ENCODE measurements around the gene TMEM186.

GRCh38 chr16:8846401-8846932 is 49.0 kb upstream of the TMEM186 start:
- no peak for TF ChIP-seq CTCF (conservative IDR thresholded peaks at IDR 0.05; ENCODE audit: low read depth, low read length)
- TF ChIP-seq MXI1 (IDR thresholded peaks at IDR 0.05; ENCODE audit: borderline replicate concordance, low read depth, low read length) = no peak
- no peak for TF ChIP-seq POLR2A (IDR thresholded peaks at IDR 0.05; ENCODE audit: low read depth, low read length)
- no peak for TF ChIP-seq ELK1 (IDR thresholded peaks at IDR 0.05; ENCODE audit: borderline replicate concordance, low read depth, low read length)
- no peak for TF ChIP-seq CEBPB (IDR thresholded peaks at IDR 0.05; ENCODE audit: low read depth, low read length)
